Glomerular endothelial cell (primary cell): Measurements from ENCODE around the gene HOXD3. TPM values are rescaled to one million over a fixed set of nuclear protein-coding genes. Genes with fewer than 3 reads are reported as not detected.

Experiments used
- DNase-seq: peaks from one replicate; pipeline ENCODE4 v3.0.0-alpha.2; 2011; ENCODE audit warnings: low read depth, low spot score; ENCODE audit errors: extremely low read depth
- total RNA-seq: library from RNA; depleted of rRNA; stranded (reverse); fragments of >200 nt; gene quantifications from 2 replicates; pipeline ENCODE4 v1.2.3, GENCODE V29; 2015

Gene HOXD3
- total RNA-seq, 1 donor from 2014 or later, result 7.2 TPM

- DNase-seq, result no peak
Measured at GRCh38 chr2:176121190-176122051, 35.7 kb upstream of the HOXD3 start.

- no peak for DNase-seq
Measured at GRCh38 chr2:176122052-176122682, 34.9 kb upstream of the HOXD3 start.

DNA sequence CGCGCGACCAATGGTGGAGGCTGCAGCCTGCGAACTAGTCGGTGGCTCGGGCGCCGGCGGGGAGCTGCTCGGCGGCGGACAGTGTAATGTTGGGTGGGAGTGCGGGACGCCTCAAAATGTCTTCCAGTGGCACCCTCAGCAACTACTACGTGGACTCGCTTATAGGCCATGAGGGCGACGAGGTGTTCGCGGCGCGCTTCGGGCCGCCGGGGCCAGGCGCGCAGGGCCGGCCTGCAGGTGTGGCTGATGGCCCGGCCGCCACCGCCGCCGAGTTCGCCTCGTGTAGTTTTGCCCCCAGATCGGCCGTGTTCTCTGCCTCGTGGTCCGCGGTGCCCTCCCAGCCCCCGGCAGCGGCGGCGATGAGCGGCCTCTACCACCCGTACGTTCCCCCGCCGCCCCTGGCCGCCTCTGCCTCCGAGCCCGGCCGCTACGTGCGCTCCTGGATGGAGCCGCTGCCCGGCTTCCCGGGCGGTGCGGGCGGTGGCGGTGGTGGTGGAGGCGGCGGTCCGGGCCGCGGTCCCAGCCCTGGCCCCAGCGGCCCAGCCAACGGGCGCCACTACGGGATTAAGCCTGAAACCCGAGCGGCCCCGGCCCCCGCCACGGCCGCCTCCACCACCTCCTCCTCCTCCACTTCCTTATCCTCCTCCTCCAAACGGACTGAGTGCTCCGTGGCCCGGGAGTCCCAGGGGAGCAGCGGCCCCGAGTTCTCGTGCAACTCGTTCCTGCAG is 34.3 kb upstream of the HOXD3 start, which contains the start of gene HOXD9:
TSS of gene HOXD9 (plus strand) at position 37 of the 728 bp plus-strand sequence. CDS start at position 87, 50 bp downstream.
- DNase-seq, result no peak

- no peak for DNase-seq
Measured at GRCh38 chr2:176123411-176124109, 33.5 kb upstream of the HOXD3 start.

DNA sequence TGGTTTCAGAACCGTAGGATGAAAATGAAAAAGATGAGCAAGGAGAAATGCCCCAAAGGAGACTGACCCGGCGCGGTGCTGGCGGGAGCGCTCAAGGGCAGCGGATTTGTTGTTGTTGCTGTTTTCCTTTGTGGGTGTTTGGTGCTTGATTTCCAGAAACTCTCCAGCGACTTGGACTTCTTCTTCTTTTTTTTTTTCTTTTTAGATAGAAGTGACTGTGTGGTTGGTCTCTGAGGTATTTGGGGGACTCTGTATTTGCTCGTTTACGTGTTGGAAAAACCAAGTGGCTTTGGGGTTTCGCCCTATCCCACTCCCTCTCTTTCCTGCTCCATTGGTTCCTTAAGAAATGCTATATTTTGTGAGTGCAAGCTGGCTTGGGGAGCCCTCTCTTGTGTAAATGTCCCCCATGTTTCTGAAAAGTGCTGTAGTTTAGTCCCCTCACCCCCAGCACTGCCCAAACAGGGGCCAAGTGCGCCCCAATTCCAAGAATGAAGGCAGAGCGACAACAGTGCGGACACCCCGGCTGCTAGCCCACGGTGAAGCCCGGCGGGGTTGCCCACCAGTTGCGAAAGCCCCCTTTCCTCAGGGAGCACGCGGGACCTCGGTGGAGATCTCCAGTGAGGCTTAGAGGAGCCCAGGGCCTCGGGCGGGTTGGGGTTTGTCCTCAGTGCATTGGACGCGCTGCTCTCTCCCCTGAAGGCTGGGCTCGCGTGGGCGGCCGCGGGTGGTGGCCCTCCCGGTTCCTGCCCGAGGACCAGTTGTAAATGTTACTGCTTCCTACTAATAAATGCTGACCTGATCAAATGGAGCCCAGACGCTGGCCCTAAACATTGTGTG is 32.8 kb upstream of the HOXD3 start:
- DNase-seq, result no peak

DNA sequence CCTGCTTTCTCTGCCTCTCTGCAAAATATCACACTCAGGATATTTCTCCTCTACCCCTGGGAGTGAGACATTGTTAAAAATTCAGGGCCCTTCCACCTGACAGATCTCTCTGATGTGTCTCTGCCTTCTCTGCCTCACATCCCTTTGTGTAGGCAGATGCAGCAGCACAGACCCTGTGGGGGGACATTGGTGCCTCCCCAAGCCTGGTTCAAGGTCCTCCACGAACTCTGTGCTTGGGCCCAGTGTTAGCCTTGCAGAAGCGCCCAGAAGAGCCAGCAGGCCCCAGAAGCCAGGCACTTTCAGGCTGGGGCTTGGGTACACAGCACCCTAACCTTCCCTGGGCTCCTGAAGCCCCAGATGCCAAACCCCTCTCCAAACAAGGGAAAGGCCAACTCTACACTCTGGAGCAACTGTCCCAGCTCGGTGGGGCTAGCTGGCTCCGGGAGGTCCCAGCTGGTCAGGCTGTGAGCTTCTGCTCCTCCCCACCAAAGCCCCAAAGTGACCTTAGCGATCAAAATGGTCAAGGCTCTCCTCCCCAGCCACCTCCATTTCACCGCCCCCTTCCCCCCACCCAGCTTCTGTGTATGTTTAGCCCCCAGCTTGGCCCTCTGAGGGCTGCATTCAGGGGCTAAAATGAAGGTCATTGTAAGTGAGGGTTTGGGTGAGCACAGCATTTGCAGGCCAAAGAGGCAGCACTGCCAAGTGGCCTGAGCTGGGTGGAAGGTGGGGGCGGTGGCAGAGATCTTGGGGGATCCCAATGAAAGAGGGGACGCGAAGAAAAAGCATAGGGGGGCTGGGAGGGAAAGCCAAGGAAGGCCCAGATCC is 31.9 kb upstream of the HOXD3 start:
- no peak for DNase-seq

GRCh38 chr2:176125772-176126054 is 31.4 kb upstream of the HOXD3 start:
- DNase-seq, result no peak

GRCh38 chr2:176126929-176127773 is 30.0 kb upstream of the HOXD3 start:
- no peak for DNase-seq

DNA sequence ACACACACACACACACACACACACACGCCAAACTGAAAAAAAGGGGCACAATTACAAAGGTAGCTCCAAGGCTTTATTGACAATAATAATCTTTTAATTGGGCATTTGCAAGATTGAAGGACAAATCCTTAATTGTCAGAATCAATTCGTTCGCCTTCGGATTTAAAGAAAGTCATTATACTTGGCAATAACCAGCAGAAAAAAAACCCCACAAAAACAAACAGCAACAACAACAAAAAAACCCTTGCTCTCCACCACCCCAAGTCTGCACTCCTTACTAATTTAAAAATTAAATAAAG is 29.4 kb upstream of the HOXD3 start:
- no peak for DNase-seq

DNA sequence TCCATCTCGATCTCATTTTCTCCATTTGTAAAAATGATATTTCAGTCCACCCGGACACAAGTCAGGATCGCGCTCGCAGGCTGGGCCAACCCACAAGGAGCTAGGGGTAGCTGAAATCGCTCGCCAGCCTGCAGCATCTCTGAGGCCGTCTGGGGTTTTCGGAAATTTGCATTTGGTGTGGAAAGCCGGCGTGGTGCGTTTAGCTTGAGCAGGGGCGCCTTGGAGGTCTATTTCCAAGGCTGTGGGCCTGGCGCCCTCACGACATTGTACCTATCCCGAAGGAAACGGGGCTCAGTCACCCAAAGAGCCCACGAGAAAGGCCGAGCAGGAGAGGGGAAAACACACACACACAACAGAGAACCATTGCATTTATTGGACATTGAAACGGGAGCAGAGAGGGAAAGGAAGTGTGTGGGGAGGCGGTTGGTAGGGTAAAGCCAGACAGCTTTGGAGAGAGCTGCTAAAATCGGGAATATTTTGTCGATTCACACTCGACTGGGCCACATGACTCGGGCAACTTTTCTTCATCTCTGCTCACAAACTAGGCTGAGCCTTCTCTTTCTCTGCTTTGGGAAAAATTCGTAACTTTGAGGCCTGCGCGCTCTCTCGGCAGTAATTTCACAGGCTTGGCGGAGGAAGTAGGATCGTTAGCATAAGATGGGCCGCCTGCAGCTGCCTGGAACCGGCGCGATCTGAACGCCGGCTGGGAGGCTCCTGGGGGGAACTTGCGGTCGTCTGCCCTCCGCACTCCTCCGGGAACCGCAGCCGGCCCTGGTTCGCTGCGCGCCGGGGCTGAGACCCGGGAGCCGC is 28.7 kb upstream of the HOXD3 start:
- no peak for DNase-seq

GRCh38 chr2:176128982-176129796 is 27.9 kb upstream of the HOXD3 start, which contains the start of gene HOXD8:
Gene HOXD8, plus strand, starts transcription at chr2:176129705. Its CDS starts 662 bp downstream, at chr2:176130367.
- no peak for DNase-seq

GRCh38 chr2:176129813-176130146 is 27.3 kb upstream of the HOXD3 start:
- no peak for DNase-seq

- DNase-seq, result no peak
Measured at GRCh38 chr2:176130147-176130956, 26.8 kb upstream of the HOXD3 start.

- DNase-seq, result no peak
Measured at GRCh38 chr2:176130957-176131847, 25.9 kb upstream of the HOXD3 start.

GRCh38 chr2:176131848-176132158 is 25.3 kb upstream of the HOXD3 start:
- no peak for DNase-seq
